GM12864 (cell line): Measurements from ENCODE around the gene OGFOD3.

ENCODE experiments used
- DNase-seq: peaks from one replicate; pipeline ENCODE4 v3.0.0-alpha.2; 2011; ENCODE audit warnings: low read depth
- H3K4me3 ChIP-seq: 2 replicates; pipeline ENCODE4 v1.5.1; 2011; ENCODE audit warnings: mild to moderate bottlenecking, low read depth, low read length, control low read depth
- CTCF ChIP-seq: IDR thresholded peaks from 2 replicates; pipeline ENCODE4 v1.5.1; 2011; ENCODE audit warnings: low read depth, mild to moderate bottlenecking, moderate library complexity, low read length, control low read depth, inconsistent platforms; ENCODE audit errors: missing control alignments

The OGFOD3 gene

GRCh38 chr17:82435601-82436583 lies 17.5 kb upstream of the OGFOD3 start:
- no peak for TF ChIP-seq CTCF
- no peak overlapping the region for H3K4me3 ChIP-seq
- no peak for DNase-seq

- DNase-seq, result no peak
- TF ChIP-seq CTCF, result no peak
- H3K4me3 ChIP-seq, result no peak overlapping the region
Observed at GRCh38 chr17:82435103-82435502, 16.7 kb upstream of the OGFOD3 start.

- H3K4me3 ChIP-seq, result no peak overlapping the region
- no peak for TF ChIP-seq CTCF
- no peak for DNase-seq
Observed at GRCh38 chr17:82434216-82434565, 15.8 kb upstream of the OGFOD3 start.

GRCh38 chr17:82433560-82434215 lies 15.3 kb upstream of the OGFOD3 start:
- no peak overlapping the region for H3K4me3 ChIP-seq
- TF ChIP-seq CTCF, result no peak
- DNase-seq, result no peak

- DNase-seq, result no peak
- TF ChIP-seq CTCF, result no peak
Observed at GRCh38 chr17:82432017-82432416, 13.6 kb upstream of the OGFOD3 start.

GRCh38 chr17:82429824-82430223 lies 11.4 kb upstream of the OGFOD3 start:
- peak overlapping the region; percentile 59 for H3K4me3 ChIP-seq
- no peak for DNase-seq
- no peak for TF ChIP-seq CTCF

More at GRCh38 chr17:82432017-82432416, 13.6 kb upstream of the OGFOD3 start:
- no peak overlapping the region for H3K4me3 ChIP-seq

- DNase-seq, result no peak
- H3K4me3 ChIP-seq, result peak overlapping the region; percentile 59
- no peak for TF ChIP-seq CTCF
Observed at GRCh38 chr17:82428546-82428945, 10.2 kb upstream of the OGFOD3 start.
